G401 (cell line): ENCODE results near the gene CELF1. TPM values are rescaled to one million over a fixed set of nuclear protein-coding genes. Genes with fewer than 3 reads are reported as not detected.
"Not testable (repeated sequence)": the region's sequence is repeated elsewhere in the genome, so short reads cannot be mapped to it uniquely, and the experiment has no call there.

ENCODE experiments used
- DNase-seq: peaks from one replicate; pipeline ENCODE4 v3.0.0-alpha.2; 2015; ENCODE audit warnings: low spot score
- in situ Hi-C: cut with HindIII; loops from 2 replicates; pipeline ENCODE4 v1.10.0; 2016; ENCODE audit warnings: low sequenced_read_pairs, mixed read lengths
- total RNA-seq: library from RNA; depleted of rRNA; stranded (reverse); fragments of >200 nt; shearing (Covaris generic); gene quantifications from 2 replicates; pipeline ENCODE4 v1.2.3, GENCODE V29; 2014

The CELF1 gene
- total RNA-seq, 1 experiment from 2014 or later, result 94.4 TPM

DNA sequence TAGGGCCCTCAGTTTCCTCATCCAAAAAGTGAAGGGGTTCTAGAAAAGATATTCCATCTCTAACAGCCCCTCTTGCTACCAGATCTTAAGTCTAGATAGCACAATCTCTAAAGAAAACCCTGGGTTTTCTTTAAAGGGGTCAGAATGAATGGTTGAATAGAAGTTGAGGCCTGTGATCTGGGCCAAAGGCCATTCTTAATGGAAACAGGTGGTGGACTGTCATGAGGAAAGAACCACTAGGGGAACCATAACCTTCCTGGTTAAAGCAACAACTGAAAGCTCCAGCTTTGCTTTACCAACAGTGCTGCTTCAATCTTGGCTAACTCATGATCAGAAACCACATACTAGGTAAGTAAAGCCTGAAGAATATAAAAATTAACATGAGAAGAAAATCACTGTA, 1.8 kb downstream of the CELF1 start:
- in situ Hi-C loops, result no loop called here
- peak; percentile 56 for DNase-seq

- DNase-seq, result no peak
- in situ Hi-C loops, result no loop called here
Measured at GRCh38 chr11:47550288-47551047, 2.5 kb downstream of the CELF1 start.

GRCh38 chr11:47546274-47546673, 6.7 kb downstream of the CELF1 start:
- in situ Hi-C loops, DNase-seq: not testable (repeated sequence)

GRCh38 chr11:47545298-47545697, 7.6 kb downstream of the CELF1 start:
- in situ Hi-C loops, result no loop called here
- DNase-seq, result no peak

- in situ Hi-C loops, result no loop called here
- DNase-seq, result no peak
Measured at GRCh38 chr11:47541070-47541469, 11.9 kb downstream of the CELF1 start.

DNA sequence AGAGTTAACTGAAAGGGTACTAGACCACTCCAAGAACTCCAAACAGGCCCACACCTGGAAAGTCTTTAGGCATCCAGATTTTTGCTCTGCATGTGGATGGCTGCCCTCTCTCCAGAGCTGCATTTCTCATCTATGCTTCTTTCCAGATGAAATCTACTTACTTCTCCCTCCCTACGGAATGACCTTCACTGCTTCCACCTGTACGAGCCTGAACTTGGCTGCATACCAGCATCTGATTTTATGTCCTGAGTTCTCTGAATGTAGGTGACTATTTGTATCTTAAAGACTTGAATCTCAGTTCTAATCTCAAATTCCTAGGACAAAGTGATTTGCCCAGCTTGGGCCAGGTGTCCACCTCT, 13.3 kb downstream of the CELF1 start:
- peak; percentile 49 for DNase-seq
- in situ Hi-C loops, result no loop called here

DNA sequence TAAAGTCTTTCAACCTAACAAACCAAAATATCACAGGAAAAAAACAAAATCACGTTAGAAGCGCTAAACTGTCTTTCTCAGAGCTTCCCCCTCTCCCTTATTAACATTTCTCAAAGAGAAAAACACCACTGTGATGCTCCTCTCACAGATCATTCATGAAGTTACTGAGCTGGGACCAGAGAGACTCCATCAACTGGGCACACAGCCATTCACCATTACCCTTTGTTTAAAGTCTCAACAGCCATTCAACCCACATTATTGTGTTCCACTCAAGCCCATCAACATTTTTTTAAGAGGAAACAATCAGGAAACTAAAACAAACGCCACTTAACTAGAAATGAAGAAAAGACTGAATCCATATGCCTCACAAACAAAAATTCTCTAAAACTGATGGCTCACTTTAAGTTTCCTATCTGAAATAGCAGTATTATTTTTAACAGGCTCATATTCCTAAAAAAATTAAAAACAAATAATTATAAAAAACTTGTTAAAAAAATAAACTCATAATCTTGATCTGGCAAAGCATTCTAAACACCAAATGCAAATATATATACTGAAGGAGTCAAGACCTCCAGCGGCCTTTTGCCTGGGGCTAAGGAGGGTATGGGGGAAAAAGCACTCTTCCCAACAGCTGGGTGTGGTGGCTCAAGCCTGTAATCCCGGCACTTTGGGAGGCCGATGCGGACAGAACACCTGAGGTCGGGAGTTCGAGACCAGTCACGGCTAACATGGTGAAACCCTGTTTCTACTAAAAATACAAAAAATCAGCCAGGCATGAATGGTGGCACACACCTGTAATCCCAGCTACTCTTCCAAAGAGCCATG, 14.0 kb downstream of the CELF1 start:
- DNase-seq, result no peak
- in situ Hi-C loops, result no loop called here

- DNase-seq, result no peak
- in situ Hi-C loops, result no loop called here
Measured at GRCh38 chr11:47536915-47537314, 16.0 kb downstream of the CELF1 start.

DNA sequence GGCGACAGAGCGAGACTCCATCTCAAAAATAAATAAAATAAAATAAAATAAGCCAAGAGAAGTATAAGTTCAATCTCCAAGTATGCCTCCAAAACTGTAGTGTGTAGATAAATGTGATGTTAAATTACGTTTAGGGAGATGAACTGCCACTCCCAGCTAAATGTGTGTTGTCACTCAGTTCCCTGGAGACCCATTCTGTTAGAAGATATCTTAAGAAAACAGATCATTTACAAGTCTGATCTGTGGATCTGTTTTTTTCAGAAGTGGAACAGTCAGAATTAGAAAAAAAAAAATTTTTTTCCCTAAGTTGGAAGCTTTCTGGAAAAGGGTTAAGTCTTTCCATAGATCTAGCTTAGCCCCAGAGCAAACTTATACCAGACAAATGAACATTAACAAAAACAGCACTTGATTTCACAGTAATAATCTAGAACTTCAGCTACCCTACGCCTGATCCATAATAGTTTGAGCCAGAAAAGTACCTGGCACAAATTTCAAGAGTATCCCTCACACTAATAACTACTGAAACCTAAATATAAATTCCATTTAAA, 18.2 kb downstream of the CELF1 start:
- in situ Hi-C loops, result no loop called here
- no peak for DNase-seq

DNA sequence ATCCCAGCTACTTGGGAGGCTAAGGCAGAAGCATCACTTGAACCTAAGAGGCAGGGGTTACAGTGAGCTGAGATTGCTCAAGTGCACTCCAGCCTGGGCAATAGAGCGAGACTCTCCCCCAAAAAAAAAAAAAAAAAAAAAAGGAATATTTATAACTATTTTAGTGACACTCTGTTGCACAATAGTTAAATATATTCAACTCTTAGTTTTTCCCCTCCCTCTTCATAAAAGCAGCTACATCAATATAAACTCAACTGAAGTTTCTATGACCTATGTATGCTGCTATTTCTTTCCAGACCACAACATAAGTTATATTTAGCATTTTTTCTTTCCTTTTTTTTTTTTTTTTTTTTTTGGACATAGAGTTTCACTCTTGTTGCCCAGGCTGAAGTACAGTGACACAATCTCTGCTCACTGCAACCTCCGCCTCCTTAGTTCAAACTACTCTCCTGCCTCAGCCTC, 19.2 kb downstream of the CELF1 start:
- no peak for DNase-seq
- in situ Hi-C loops, result no loop called here

- in situ Hi-C loops, result no loop called here
- DNase-seq, result peak; percentile 65
Measured at GRCh38 chr11:47532597-47533213, 20.2 kb downstream of the CELF1 start.

GRCh38 chr11:47531666-47532065, 21.3 kb downstream of the CELF1 start:
- DNase-seq, result no peak

DNA sequence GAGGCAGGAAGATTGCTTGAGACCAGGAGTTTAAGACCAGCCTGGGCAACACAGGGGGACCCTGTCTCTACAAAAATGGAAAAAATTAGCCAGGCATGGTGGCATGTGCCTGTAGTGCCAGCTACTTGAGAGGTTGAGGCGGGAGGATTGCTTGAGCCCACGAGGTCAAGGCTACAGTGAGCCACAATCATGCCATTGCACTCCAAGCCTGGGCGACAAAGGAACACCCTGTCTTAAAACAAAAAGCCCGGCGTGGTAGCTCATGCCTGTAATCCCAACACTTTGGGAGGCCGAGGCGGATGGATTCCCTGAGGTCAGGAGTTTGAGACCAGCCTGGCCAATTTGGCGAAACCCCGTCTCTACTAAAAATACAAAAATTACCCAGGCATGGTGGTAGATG, 22.2 kb downstream of the CELF1 start:
- DNase-seq, in situ Hi-C loops: not testable (repeated sequence)

More at GRCh38 chr11:47531666-47532065, 21.3 kb downstream of the CELF1 start:
- in situ Hi-C loops, result no loop called here

GRCh38 chr11:47529951-47530350, 23.0 kb downstream of the CELF1 start:
- DNase-seq, result no peak
- in situ Hi-C loops, result no loop called here

DNA sequence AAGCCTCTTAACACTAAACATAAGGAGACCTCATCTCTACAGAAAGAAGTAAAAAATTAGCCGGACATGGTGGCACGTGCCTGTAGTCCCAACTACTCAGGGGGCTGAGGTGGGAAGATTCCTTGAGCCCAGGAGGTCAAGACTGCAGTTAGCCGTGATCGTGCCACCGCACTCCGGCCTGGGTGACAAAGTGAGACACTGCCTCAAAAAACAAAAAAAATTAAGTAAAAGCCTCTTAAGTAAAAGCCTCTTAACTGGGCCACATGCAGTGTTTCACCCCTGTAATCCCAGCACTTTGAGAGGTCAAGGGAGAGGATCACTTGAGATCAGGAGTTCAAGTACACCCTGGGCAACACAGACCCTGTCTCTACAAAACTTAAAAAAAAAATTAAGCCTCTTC, 25.7 kb downstream of the CELF1 start:
- DNase-seq, result no peak
- in situ Hi-C loops, result no loop called here

GRCh38 chr11:47526032-47526431, 26.9 kb downstream of the CELF1 start:
- DNase-seq, in situ Hi-C loops: not testable (repeated sequence)

DNA sequence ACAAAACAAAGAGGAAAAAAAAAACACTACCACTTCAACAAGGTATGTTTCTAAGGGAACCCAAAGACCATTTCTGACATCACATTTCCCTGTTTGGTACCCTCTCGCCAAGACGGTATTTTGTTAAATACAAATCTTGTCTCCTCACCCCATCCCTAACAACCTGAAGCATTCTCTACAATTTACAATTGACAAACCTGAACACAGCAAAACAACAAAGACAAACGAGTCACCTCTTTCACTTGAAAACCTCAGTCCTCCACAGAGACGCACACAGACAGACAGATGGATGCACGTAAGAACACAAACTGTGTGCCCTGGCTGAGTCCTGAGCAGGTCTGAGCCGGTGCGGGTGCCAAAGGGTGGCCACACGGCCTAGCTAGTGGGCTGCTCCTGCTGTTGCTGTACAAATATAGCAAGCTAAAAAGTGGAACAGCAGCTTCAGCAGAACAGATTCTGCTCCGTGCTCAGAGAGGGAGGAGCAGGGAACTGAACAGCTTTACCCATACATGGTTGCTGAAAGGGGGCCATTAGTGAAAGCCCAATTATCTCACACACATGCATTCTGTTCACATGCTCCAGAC, 28.5 kb downstream of the CELF1 start:
- DNase-seq, result peak; percentile 97
- in situ Hi-C loops, result no loop called here

DNA sequence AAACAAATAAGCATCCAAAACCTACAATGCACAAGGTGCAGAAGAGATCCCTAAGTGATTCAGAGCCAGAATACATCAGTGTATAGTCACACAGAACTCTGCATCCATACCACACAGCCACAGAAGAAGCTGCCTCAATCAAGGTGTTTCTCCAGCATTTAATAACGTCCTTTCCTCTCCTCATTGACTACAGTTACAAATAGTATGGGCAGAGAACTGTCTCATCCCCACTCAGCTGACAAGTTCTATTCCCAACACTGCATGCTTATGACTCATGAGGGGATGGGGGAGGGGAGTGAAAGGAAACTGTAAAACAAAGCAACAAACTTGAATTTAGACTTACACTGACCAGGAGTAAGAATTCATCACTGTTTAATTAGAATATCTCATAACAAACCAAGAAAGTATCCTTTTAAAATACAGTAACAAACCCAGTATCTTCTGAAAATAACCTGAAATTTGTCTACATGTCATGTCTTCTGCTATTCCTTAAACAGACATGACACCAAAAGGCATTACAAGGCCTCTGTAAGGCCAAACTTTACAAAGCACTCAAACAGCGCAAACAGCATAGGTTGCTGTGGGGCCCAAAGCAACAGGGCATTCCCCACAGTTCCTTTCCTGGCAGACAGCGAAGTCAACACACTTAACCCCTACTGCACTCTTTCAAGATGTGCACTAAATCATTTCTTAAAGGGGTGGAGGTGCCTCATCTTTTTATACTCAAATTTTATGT, 29.3 kb downstream of the CELF1 start:
- in situ Hi-C loops, result no loop called here
- DNase-seq, result peak; percentile 69
